DOHH2 (cell line): ENCODE results near the gene TEX264.

Experiments used
- H3F3A ChIP-seq: fragments of 200-600 bp; sonication (generic), shearing (Covaris generic); 2 replicates; pipeline ENCODE4 v1.6.0; 2016; ENCODE audit warnings: antibody characterized with exemption, mild to moderate bottlenecking; ENCODE audit not compliant: control insufficient read depth, insufficient read depth
- H3K27ac ChIP-seq: fragments of 200-600 bp; sonication (generic); 2 replicates; pipeline ENCODE4 v1.5.1; 2014; ENCODE audit warnings: low read depth, mild to moderate bottlenecking, low read length, moderate library complexity
- H3K27me3 ChIP-seq: fragments of 200-600 bp; sonication (generic); 2 replicates; pipeline ENCODE4 v1.6.1; 2014; ENCODE audit warnings: mild to moderate bottlenecking, low read length, mixed read lengths; ENCODE audit not compliant: control insufficient read depth
- H3K36me3 ChIP-seq: fragments of 200-600 bp; sonication (generic); 2 replicates; pipeline ENCODE4 v1.6.1; 2014; ENCODE audit warnings: mild to moderate bottlenecking, low read length, moderate library complexity, mixed read lengths; ENCODE audit not compliant: control insufficient read depth
- H3K4me1 ChIP-seq: fragments of 200-600 bp; sonication (generic); 2 replicates; pipeline ENCODE4 v1.6.1; 2014; ENCODE audit warnings: mild to moderate bottlenecking, low read length, mixed read lengths; ENCODE audit not compliant: control insufficient read depth
- H3K4me2 ChIP-seq: fragments of 200-600 bp; sonication (generic); 2 replicates; pipeline ENCODE4 v1.6.0; 2014; ENCODE audit warnings: mild to moderate bottlenecking, low read length, moderate library complexity
- H3K4me3 ChIP-seq: fragments of 200-600 bp; sonication (generic); 2 replicates; pipeline ENCODE4 v1.5.1; 2014; ENCODE audit warnings: mild to moderate bottlenecking, low read length, mixed read lengths
- H3K79me2 ChIP-seq: fragments of 200-600 bp; sonication (generic); 2 replicates; pipeline ENCODE4 v1.6.1; 2014; ENCODE audit warnings: mild to moderate bottlenecking, low read length, mixed read lengths; ENCODE audit not compliant: control insufficient read depth
- H3K9me2 ChIP-seq: fragments of 200-600 bp; sonication (generic); replicated peaks from 2 replicates; pipeline ENCODE4 v1.6.1; 2014; ENCODE audit warnings: mild to moderate bottlenecking, low read length, mixed read lengths; ENCODE audit not compliant: control insufficient read depth
- H3K9me3 ChIP-seq: fragments of 200-600 bp; sonication (generic); 2 replicates; pipeline ENCODE4 v1.6.1; 2014; ENCODE audit warnings: antibody characterized with exemption, low read length, mixed read lengths; ENCODE audit not compliant: control insufficient read depth, insufficient read depth
- H4K20me1 ChIP-seq: fragments of 200-600 bp; sonication (generic); 2 replicates; pipeline ENCODE4 v1.6.0; 2014; ENCODE audit warnings: low read depth, mild to moderate bottlenecking, antibody characterized with exemption, low read length, moderate library complexity; ENCODE audit not compliant: control insufficient read depth, insufficient read depth
- EZH2phosphoT487 ChIP-seq: fragments of 200-600 bp; sonication (generic); IDR thresholded peaks from 2 replicates; pipeline ENCODE4 v1.6.1; 2017; ENCODE audit warnings: borderline replicate concordance, mild to moderate bottlenecking, antibody characterized with exemption, low read length, moderate library complexity, mixed read lengths
- TF ChIP-seq, protein P1 (sequence below): fragments of 200-600 bp; sonication (generic); IDR thresholded peaks from one replicate; pipeline ENCODE4 v1.5.1; 2014; ENCODE audit warnings: antibody characterized with exemption, mild to moderate bottlenecking, low read depth, low read length; ENCODE audit not compliant: poor library complexity, severe bottlenecking

The TEX264 gene

DNA sequence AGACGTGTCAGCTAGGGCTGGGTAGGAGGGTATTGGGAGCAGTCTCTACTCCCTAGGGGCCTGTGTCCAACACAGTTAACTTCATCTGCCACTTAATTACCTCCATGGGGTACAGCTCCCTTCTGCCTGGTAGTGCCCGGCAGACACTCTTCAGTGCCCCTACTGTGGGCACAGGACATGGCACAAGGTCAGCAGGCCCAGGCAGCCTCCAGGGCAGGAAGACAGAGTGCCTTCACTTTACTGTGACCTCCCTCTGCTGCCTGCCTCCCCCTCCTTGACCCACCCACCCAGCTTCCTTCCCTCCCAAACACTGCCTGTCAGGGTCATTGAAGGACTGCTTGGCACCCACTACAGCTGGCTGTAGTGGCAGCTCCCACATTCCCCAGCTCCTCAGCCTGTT is 29.4 kb downstream of the TEX264 start:
- Histone ChIP-seq H3K27me3 (no peaks in the 10 kb centered on the region), H3K9me3 (no peaks in the 10 kb centered on the region), H3K4me2 (no peak overlapping the region), H3F3A (no peaks in the 10 kb centered on the region), H3K4me3 (no peak overlapping the region), H3K4me1 (no peaks in the 10 kb centered on the region), H3K79me2 (no peaks in the 10 kb centered on the region), H3K36me3 (peaks cover 53% of the 10 kb centered on the region), H4K20me1 (no peaks in the 10 kb centered on the region), H3K27ac (no peak overlapping the region), H3K9me2 (no peaks in the 10 kb centered on the region)
- TF ChIP-seq, protein P1, sequence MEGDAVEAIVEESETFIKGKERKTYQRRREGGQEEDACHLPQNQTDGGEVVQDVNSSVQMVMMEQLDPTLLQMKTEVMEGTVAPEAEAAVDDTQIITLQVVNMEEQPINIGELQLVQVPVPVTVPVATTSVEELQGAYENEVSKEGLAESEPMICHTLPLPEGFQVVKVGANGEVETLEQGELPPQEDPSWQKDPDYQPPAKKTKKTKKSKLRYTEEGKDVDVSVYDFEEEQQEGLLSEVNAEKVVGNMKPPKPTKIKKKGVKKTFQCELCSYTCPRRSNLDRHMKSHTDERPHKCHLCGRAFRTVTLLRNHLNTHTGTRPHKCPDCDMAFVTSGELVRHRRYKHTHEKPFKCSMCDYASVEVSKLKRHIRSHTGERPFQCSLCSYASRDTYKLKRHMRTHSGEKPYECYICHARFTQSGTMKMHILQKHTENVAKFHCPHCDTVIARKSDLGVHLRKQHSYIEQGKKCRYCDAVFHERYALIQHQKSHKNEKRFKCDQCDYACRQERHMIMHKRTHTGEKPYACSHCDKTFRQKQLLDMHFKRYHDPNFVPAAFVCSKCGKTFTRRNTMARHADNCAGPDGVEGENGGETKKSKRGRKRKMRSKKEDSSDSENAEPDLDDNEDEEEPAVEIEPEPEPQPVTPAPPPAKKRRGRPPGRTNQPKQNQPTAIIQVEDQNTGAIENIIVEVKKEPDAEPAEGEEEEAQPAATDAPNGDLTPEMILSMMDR: no peak
- TF ChIP-seq EZH2phosphoT487: no peak

DNA sequence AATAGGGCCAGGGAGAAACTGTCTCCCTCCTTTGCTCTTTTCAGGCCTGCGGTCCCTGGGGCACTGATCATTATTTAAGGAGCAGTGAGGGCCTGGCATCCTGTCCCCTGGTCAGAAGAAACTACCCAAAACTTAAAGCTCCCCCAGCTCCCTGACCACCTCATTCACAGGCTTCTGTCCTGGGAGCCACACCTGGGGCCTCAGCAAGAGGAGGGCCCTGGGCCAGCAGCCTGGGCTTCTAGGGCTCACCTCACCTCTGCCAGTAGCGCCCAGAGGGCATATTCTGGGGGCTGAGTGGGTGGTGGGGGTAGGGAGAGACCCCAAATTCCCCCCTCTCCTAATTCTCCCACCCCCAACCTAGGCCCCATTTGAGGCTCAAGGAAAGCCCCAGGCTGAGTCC is 31.1 kb downstream of the TEX264 start:
- Histone ChIP-seq H3K9me2 (no peaks in the 10 kb centered on the region), H3F3A (no peaks in the 10 kb centered on the region), H3K4me3 (no peak overlapping the region), H4K20me1 (no peaks in the 10 kb centered on the region), H3K9me3 (no peaks in the 10 kb centered on the region), H3K4me2 (no peak overlapping the region), H3K27me3 (no peaks in the 10 kb centered on the region), H3K79me2 (no peaks in the 10 kb centered on the region), H3K27ac (no peak overlapping the region), H3K4me1 (no peaks in the 10 kb centered on the region), H3K36me3 (peaks cover 43% of the 10 kb centered on the region)
- TF ChIP-seq, protein P1: no peak
- TF ChIP-seq EZH2phosphoT487: no peak

DNA sequence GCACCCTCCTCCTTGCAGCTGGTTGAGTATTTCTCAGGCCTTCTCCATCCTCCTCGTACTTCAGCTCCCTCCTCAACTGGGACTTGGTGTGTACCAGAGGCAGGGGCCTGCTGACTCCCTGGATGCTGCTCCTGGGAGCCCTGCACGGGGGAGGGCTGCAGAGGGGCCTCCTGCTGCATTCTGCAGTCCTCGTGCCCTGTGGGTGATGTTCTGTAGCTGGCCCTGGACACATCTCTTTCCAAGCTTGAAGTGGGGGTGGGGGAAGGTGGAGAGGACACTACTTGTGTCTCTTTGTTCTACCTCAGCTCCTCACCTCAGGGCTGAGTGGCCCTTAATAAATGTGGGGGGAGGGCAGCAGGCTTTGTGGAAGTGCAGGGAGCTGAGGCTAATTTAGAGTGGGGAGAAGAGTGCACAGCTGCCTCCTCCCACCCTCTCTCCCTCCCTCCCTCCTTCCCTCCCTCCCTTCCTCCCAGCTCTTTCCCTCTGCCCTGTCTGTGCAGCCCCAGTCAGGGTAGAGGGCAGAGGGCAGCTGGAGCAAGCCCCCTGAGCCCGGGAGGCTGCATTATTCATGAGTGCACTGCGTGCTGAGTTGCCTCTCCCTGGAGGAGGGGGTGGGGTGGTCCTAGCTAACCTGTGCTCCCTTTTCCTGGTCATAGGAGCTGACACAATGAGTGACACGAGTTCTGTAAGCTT is 32.2 kb downstream of the TEX264 start:
- Histone ChIP-seq H3K9me2 (no peaks in the 10 kb centered on the region), H3K4me2 (no peak overlapping the region), H3F3A (no peaks in the 10 kb centered on the region), H3K36me3 (peaks cover 33% of the 10 kb centered on the region), H3K4me3 (no peak overlapping the region), H3K79me2 (no peaks in the 10 kb centered on the region), H3K27ac (no peak overlapping the region), H3K4me1 (no peaks in the 10 kb centered on the region), H4K20me1 (no peaks in the 10 kb centered on the region), H3K27me3 (no peaks in the 10 kb centered on the region), H3K9me3 (no peaks in the 10 kb centered on the region)
- TF ChIP-seq, protein P1: no peak
- no peak for TF ChIP-seq EZH2phosphoT487
